ENCODE measurements around the gene KANK3.

The KANK3 gene

GRCh38 chr19:8340341-8341096, 2.5 kb downstream of the KANK3 start:
- DNase-seq: peak in 1 of 56 donors; percentile 33

DNA sequence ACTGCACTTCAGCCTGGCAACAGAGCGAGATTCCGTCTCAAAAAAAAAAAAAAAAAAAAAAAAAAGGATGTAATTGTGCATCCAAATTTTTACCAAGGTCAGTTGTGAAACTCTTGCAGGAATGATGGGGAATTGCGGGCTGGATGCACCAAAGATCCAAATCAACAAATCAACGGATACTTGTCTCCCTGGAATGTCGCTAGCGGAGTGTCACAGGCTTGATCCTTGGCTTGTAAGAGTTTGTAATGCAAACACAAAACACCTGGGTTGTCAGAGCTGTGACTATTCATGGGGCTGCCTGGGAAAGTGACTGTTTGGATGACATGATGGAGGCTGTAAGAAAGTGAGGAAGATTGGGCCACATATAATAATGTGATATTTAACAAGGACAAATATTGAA, 4.2 kb downstream of the KANK3 start:
- no peak for DNase-seq

GRCh38 chr19:8337728-8338127, 5.3 kb downstream of the KANK3 start:
- no peak for DNase-seq

DNA sequence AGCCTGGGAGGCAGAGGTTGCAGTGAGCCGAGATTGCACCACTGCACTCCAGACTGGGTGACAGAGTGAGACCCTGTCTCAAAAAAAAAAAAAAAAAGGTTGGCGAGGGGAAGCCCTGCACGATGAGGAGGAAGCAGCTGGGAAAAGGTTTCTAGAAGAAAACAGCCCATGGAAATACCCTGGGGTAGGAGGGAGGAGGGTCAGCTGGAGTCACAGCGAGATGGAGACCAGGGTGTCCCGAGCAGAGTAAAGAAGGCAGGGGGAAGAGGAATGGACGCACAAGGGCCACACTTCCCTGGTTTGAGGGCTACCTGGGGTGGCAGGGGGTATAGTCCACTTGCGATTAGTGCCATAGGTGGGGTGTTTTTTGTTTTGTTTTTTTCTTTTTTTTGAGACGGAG, 6.4 kb downstream of the KANK3 start:
- no peak for DNase-seq

DNA sequence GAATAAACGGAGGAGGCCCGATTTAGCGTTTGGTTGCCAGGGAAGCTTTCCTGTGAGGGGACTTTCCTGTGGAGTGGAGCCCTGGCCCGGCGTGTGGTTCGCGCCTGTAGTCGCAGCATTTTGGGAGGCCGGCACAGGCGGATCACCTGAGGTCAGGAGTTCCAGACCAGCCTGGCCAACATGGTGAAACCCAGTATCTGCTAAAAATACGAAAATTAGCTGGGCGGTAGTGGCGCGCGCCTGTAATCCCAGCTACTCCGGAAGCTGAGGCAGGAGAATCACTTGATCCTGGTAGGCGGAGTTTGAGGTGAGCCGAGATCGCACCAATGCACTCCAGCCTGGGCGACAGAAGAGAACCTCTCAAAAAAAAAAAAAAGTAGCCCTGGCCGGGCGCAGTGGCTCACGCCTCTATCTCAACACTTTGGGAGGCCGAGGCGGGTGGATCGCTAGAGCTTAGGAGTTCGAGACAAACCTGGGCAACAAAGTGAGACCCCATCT, 6.9 kb downstream of the KANK3 start:
- no peak for DNase-seq

GRCh38 chr19:8335343-8336071, 7.6 kb downstream of the KANK3 start:
- no peak for DNase-seq

DNA sequence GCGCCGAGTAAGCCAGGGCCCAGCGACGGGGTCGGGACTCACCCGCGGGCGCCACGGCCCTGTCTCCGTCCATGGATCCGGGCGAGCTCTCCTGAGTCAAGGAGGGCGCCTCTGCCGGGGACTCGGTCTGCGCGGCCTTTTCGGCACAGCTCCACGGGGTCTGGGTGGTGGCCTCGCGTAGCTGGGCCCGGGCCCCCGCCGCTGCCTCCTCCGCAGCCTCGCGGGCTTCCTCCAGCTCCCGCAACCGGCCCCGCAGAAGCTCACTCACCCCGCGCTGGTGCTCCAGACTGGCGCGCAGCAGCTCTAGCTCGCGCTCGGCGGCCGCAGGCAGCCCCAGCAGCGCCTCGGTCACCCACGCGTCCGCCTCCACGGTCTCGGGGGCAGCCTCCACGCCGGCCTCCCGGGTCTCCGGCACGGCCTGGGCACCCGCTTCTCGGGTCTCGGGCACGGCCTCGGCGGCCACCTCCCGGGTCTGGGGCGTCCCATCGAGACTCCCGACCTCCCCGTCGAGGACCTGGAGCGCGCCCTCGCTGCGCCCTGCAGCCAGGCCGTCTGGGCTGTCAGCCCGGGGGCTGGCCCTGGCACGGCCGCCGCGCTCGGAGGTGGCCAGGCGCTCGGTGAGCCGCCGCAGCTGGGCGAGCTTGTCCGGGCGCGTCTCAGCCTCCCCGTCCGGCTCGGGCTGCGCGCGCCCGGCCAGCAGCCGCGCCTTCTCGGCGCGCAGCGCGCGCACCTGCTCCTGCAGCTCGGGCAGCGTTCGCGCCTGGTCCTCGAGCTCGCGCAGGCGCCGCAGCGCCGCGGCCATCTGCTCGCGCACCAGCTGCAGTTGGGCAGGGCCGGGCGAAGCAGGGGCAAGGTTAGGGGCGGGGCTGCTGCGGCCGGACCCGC, 8.4 kb downstream of the KANK3 start:
- peak in 11 of 56 donors; percentile 3 to 40 (median 21) for DNase-seq

DNA sequence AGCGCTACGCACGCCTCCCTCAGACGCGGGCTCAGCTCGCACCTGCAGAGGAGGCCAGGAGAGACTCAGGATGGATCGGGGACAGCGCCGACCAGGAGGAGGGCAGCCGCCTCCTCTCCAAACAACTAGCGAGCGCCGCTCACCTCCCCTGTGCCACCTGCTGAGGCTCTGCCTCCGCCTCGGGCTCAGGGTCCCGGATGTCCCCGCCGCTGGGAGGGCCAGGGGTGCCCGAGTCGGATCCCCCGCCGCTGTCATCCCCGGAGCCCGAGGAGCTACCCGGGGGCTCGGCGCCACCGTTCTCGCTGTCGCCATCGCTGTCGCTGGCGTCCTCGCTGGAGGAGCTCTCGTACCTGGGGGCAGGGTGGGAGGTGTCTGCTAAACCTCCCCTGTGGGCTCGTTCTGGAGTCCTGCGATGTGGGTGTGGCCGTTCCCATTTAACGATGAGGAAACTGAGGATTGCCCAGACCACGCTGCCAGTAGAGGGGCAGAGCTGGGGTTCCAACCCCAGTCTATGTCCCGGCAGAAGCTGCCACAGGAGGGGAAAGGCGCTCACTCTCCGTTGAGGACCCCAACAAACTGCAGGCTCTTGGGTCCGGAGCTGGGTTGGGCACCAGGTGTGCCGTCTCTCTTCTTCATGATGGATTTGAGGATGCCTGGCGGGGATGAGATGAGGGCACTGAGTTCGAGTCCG, 9.2 kb downstream of the KANK3 start:
- no peak for DNase-seq

DNA sequence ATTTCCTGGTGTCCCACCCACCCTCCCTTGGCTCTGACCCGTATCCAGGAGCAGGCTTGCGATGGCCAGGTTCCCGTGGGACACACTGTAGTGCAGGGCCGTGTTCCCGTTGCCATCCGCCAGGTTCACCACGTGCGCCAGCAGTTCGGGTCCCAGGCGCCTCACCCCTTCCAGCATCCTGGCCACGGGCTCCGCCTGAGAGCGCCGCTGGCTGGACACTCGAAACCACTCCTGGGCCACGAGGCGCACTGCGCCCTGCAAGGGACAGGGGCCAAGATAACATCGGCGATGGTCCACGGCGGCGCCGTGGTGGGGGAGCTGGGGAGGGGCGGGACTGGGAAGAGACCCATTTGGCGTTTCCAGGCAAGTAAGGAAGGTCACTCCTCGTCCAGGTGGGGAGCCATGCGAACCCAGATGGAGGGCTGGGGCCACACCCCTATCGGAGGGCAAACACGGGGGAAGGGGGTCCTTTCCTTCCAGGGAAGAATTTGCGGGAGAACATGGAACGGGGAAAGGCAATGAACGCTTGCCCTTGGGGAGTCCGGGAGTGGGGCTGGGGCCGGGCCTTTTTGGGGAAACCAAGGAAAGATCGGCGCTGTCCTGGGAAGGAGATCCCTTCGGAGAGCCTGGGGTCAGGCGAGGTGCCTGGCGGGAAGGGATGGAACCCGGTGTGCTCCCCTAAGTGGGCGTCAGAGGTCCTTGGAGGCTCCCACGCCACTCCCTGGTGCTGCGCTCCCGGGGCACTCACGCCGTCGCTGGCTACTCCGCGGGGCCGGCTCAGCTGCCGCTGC, 9.9 kb downstream of the KANK3 start:
- DNase-seq: no peak

GRCh38 chr19:8331263-8331845, 11.7 kb downstream of the KANK3 start:
- no peak for DNase-seq

DNA sequence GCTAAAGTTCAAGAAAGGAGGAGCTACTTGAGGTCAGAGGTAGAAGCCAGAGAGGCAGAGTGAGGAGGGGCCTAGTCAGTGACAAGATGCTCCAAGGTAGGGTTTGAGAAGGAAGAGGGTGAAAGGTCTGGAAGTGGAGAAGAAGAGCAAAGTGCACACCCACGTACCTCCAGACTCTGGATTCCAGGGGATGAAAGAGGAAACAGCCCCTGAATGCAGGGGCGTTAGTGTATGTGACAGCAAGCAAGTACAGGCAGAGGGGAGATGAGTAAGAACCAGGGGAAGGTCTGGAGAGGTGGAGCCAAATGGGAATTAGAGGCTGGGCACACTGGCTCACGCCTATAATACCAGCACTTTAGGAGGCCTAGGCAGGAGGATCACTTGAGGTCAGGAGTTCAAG, 13.1 kb downstream of the KANK3 start:
- no peak for DNase-seq

DNA sequence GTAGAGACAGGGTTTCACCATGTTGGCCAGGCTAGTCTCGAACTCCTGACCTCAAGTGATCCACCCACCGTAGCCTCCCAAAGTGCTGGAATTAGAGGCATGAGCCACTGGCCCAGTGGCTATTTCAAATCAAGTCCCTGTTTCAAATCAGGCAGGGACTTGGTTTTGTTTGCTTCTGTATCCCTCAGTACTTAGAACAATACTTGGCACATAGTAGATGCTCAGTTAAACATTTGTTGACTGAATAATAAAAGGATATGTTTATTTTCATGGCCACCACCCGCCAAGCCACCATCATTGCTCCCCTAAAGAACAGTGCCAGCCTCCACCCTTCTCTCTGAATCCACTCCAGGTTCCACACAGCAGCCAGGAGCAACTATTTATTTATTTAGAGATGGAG, 17.6 kb downstream of the KANK3 start:
- no peak for DNase-seq

DNA sequence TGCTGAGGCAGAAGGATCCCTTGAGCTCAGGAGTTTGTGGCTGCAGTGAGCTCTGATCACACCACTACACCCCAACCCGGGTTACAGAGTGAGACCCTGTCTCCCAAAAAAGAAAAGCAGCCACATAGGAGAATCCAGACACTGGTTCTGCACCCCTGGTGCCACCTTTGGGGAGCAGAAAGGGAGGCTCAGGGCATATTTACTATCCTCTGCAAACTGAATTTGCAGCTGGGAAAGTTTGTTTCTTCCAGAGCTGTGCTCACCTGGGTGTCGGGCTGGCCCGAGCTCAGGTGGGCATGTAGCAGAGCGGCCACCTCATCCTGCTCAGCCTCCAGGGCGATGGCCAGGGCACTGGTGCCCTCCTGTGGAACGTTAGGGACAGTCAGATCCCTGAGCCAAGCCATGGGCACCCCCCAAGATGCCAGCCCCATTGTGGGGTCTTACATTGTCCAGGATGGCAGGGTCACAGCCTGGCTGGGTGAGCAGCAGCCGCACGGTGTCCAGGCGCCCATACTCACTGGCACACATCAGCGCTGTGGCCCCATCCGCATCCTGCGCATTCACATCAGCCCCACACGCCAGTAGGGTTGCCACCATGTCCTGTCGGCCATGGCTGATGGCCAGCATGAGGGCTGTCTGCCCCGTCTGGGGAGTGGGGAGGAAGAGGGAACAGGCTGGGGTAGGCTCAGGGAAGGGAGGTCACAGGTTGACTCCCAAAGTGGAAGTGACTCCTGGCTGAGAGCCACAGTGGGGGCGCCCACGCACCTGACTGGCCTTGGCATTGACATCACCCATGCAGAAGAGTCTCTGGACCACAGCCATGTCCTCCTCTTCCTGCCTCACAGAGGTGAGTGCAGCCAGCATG, 18.6 kb downstream of the KANK3 start:
- peak in 2 of 56 donors; percentile 5 to 18 for DNase-seq

- DNase-seq: no peak
Observed at GRCh38 chr19:8323781-8324185, 19.3 kb downstream of the KANK3 start.

GRCh38 chr19:8322638-8322997, 20.4 kb downstream of the KANK3 start:
- DNase-seq: no peak

- peak in 1 of 56 donors; percentile 34 for DNase-seq
Observed at GRCh38 chr19:8321986-8322637, 20.9 kb downstream of the KANK3 start.

DNA sequence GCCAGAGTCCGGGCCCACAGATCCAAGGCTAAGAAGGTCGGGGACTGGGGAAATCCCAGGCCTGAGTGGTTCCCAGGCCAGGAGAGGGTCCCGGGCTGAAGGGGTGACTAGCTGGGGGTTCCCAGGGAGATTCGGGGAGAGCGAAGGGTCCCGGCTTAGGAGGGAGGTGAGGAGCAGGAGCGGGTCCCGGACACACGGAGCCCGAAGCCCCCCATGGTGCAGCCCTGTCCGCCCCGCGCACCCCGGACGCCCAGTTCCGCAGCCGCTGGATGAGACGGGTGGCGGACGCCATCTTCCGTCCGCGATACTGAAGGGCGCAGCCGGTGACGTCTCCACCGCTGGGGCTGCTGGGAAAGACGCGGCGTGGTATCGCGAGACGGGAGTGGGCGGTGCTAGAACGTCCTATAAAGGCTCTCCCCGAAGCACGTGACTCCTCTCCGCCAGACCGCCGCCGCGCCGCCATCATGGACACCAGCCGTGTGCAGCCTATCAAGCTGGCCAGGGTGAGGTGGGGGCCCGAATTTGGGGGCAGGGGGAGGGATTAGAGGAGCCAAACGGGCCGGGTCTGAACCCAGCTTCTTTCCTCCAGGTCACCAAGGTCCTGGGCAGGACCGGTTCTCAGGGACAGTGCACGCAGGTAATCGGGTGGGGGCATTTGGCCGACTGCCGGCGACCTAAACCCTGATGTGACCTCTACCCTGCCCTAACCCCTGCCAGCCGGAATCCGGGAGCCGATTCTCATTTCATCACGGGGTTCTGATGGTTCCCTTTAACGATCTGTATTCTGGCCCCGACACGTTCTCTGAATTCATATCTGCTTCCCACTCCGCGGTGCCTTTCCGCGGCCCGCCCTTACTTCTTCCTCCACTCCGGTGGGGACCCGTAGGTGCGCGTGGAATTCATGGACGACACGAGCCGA, 21.7 kb downstream of the KANK3 start, which contains the start of the genes NDUFA7 and RPS28:
Gene NDUFA7, minus strand, starts transcription at position 309 of the 919 bp plus-strand sequence. Its CDS starts 17 bp downstream, at position 292.
Gene RPS28, plus strand, starts transcription at position 430 of the 919 bp plus-strand sequence. Its CDS starts 35 bp downstream, at position 465.
- DNase-seq: peak; percentile 44 to 97 (median 92)

Data from amygdala (tissue), 56 donors.